Measurements from ENCODE around the gene SAMD14.
A peak's percentile ranks its signal among the peaks of the same experiment; 100 is the strongest.

SAMD14 gene

DNA sequence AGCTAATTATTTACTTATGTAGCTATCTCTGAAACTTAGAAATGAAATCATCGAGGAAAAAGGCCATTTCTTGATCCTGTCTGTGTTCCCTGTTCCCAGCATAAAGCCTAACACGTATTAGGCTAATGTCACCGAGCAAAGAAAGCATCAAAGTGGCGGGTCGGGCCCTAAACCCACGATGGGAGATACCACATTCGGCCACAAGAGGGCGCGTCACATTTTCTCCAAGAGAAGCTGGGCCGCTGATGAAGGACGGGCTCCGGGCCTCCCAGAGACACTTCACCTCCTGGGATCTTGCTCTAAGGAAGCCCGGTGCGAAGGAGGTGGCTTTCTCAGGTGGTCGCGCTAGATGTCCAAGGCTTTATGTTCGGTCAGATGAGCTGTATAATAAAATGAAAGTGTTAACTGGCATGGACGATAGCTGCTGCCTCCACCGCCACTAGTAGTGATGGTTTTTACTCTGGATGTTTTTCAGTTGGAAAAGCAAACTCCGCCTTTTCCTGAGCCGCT is 35.7 kb downstream of the SAMD14 start:
- peak; percentile 89 for DNase-seq

DNA sequence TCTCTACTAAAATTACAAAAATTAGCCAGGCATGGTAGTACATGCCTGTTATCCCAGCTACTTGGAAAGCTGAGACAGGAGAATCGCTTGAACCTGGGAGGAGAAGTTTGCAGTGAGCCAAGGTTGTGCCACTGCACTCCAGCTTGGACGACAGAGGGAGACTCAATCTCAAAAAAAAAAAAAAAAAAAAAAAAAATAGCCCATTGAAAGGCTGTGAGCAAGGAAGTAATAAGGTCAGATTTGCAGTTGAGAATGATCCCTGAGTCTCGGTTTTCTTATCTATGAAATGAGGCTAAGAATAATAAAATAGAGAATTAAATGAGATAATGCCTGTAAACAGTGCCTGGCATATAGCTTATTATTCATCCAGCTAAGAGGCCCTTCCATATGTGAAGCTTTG is 36.2 kb downstream of the SAMD14 start:
- DNase-seq = no peak

DNA sequence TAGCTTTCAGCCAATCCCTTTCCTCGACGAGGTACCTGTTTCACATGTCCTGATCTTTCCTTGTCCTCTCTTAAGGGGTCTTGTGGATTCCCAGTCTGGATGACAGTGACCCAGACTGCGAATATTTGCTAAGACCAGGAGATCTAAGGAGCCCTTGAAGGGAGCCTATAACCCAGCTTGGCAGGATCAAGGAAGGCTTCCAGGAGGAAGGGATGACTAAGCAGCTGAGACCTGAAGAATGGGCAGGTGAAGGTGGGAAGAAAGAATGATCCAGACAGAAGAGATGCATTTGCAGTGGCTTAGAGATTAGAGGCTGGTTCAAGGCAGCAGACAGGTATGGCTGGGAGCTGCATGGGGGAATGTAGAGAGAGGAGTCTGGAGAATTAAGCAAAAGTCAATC is 36.7 kb downstream of the SAMD14 start:
- DNase-seq = no peak

DNA sequence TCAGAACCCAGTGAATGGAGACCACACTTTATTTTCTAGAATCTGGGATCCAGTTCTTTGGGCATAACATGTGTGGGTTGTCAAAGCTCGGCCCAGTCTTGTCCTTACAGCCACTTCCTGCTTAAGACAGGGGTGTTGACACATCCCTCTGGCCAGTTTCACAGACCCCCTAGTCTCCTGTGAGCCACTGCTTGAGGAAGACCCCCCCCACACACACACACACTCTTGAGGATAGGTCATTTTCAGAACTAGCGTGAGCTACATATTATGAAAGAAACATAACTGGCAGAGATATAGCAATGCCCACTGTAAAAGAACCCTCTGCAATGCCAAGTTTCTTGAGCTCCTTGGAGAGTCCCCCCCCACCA is 38.1 kb downstream of the SAMD14 start:
- no peak for DNase-seq

DNA sequence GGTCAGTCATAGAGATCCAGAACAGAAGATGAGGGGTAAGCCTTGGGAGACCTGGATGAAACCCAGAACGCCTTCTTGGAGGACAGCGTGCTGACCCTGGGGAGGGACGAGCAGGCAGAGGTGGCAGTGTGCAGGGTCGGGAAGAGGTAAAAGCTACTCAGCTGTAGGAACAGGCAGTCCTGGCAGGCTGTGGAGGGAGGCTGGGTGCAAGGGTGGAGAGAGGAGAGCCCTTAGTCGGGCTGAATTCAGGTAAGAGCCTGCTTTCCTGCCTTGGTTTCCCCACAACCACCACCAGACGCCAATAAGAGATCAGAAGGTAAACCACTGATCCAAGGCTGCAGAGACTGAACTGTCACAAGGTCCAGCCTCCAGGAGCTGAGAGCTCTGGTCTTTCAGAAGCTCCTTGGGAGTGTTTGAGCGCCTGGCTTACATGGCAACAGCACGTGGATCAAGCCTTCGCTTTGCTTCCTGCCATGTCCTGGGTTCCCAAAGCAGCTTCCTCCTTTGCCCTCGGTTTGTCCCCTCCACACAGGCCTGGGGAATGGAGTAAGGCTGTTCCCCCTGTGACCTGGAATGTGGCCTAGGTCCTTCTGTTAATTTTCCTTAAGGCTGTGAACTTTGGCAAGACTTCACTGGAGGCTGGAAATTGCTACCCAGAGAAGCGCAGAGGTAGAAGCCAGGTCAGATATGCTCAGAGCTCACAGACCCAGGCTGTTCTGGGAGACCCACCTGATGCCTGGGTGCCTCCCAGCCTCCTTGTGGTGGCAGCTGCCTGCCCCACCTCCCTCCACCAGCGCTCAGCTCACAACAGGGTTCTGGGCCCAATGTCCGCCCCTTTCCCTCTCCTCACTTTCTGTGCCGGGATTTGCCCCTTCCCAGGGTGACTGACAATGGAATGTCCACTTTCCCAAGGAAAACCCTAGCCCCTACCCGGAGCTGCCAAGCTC is 38.7 kb downstream of the SAMD14 start:
- no peak for DNase-seq

DNA sequence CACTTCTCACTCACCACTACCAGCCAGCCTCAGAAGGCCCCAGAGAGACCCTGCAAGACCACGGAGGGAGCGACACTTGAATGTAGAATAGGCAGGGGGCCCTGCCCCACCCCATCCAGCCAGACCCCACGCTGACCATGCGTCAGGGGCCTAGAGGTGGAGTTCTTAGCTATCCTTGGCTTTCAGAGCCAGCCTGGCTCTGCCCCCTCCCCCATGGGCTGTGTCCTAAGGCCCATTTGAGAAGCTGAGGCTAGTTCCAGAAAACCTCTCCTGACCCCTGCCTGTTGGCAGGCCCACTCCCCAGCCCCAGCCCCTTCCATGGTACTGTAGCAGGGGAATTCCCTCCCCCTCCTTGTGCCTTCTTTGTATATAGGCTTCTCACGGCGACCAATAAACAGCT is 39.9 kb downstream of the SAMD14 start:
- no peak for DNase-seq

DNA sequence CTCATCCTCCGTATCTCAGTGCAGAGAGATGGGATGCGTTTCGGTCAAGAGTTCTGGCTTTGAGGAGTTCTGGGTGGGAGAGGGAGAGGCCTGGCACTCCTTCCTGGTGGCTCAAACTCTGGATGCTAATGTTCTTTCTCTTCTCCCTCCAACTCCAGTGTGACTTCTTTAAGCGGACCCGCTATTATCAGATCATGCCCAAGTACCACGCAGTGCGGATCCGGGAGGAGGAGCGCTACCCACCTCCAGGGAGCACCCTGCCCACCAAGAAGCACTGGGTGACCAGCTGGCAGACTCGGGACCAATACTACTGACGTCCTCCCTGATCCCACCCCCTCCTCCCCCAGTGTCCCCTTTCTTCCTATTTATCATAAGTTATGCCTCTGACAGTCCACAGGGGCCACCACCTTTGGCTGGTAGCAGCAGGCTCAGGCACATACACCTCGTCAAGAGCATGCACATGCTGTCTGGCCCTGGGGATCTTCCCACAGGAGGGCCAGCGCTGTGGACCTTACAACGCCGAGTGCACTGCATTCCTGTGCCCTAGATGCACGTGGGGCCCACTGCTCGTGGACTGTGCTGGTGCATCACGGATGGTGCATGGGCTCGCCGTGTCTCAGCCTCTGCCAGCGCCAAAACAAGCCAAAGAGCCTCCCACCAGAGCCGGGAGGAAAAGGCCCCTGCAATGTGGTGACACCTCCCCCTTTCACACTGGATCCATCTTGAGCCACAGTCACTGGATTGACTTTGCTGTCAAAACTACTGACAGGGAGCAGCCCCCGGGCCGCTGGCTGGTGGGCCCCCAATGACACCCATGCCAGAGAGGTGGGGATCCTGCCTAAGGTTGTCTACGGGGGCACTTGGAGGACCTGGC is 40.8 kb downstream of the SAMD14 start:
- DNase-seq = no peak

DNA sequence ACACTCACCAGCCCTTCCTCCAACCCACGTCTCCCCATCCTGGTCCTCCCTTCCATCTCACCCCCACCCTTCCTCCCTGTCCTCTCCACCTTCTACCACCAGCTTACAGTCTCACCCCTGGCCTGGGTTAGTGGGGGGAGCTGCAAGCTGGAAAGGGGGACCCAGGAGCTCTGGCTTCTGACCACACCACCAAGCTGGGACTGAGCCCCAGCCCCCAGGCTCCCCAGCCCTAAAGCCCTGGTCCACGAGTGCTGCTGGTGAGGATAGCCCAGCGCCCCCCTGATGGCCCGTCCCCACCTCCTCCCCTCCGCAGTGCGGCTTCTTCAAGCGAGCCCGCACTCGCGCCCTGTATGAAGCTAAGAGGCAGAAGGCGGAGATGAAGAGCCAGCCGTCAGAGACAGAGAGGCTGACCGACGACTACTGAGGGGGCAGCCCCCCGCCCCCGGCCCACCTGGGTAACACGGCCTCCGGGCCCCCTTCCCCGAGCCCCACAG is 42.0 kb downstream of the SAMD14 start:
- DNase-seq = no peak

DNA sequence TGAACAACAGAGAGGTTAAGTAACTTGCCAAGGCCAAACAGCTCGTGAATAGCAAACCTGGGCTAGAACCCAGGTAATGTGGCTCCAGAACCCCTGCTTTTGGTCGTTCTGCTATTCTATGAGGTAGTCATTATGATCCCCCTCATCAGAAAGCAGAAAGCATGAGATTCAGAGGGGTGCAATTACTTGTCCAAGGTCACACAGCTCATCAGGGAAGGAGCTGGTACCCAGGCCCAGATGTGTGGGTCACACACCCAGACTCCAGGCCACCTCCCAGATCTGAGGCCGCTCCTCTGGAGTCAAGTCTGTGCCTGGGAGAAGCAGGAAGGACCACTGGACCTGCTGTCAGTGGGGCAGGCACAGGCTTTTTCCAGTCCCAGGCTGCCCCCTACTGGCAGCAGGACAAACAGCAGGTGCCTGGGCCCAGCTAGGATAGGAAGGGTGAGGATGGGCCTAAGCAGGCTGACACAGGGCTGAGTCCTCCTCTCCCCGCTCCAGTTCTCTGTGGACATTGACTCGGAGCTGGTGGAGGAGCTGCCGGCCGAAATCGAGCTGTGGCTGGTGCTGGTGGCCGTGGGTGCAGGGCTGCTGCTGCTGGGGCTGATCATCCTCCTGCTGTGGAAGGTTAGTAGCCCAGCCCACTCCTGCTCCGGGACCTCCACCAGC is 42.6 kb downstream of the SAMD14 start:
- peak; percentile 80 for DNase-seq

DNA sequence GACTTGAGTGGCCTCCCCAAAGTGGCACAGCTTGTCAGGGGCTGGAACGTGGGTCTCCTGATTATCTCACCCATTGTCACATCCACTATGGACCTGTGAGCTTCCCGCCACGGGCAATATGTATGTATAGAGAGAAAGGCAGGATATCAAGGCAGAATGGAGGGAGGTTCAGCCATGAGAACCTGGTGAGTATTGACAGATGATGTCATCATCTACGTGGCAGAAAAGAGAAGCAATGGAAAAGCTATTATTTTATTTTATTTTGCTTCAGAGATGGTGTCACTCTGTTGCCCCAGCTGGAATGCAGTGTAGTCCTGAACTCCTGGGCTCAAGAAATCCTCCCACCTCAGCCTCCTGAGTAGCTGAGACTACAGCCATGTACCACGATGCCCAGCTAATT is 48.2 kb downstream of the SAMD14 start:
- no peak for DNase-seq

DNA sequence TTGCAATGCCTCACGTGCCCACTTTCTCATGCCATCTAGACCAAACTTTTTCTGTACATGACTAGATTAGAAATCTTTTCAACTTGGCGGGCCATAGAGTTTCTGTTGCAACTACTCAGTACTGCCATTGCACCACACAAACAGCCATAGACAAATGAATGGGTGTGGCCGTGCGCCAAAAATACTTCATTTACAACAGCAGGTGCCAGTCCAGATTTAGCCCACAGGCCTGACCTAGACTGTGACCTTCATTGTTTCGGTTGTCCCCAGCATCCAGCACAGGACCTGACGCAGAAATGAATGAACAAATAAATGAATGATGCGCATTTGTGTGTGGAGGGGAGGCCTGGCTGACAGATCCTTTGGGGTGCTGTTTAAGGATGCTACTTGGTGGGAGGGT is 49.1 kb downstream of the SAMD14 start:
- DNase-seq = no peak

DNA sequence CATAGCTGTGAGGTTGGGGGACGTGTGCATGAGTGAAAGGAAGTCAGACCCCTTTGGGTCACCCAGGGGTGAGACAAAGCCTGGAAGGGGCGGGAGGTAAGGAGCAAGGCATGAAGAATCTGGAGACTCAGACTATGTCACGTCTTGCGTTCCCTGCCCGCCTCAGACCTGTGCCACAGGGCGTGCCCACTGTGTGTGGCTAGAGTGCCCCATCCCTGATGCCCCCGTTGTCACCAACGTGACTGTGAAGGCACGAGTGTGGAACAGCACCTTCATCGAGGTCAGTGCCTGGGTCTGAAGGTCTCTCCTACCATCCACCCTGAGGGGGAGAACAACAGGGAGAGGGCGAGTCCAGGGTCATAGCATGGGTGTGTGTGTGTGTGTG is 49.9 kb downstream of the SAMD14 start:
- no peak for DNase-seq

DNA sequence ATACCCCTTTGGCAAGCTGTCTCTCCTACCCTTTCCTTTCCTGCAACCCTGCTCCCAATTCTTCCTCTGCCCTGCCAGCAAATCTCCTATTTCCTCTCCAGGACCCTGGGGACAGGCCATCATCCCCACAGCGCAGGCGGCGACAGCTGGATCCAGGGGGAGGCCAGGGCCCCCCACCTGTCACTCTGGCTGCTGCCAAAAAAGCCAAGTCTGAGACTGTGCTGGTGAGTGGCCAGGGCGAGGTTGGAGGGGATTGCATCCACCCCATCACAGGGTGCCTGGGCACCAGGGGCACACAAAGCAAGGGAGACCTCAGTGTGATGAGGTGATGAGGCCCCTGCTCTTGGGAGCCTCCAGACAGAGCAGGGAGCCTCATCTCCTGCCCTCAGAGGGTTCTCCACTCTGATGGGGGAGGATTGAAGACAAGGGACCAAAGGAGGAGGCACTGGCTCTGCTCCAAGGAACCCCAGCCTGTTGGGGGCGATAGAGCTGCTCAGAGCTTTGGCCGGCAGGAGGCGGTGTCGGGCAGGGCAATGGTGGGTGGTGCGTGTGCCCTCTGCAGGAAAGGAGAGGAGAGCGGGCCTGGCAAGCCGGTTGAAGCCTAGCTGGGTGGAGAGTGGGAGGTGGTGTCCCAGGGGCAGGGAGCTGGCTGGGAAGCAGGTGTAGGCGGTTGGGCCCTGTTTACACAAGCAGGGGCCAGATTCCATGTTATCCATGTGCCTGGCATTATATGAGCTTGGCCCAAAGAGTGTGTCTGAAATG is 50.4 kb downstream of the SAMD14 start:
- DNase-seq = peak; percentile 26

DNA sequence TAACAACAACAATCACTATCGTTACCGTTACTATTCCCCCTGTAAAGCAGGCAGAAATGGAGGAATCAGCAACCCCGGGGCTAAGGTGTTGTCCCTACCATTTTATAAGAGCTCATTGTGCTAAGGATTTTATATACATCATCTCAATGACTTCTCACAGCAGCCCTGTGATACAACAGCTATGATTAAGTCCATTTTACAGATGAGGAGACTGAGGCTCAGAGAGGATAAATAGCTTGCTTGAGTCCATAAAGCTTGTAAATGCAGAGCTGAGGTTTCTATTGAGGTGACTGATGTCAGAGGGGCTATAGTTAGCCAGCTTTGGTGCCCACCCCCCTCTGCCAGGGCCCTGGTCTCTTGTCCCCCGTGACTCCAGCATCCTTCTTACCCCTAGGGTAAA is 51.5 kb downstream of the SAMD14 start:
- no peak for DNase-seq

DNA sequence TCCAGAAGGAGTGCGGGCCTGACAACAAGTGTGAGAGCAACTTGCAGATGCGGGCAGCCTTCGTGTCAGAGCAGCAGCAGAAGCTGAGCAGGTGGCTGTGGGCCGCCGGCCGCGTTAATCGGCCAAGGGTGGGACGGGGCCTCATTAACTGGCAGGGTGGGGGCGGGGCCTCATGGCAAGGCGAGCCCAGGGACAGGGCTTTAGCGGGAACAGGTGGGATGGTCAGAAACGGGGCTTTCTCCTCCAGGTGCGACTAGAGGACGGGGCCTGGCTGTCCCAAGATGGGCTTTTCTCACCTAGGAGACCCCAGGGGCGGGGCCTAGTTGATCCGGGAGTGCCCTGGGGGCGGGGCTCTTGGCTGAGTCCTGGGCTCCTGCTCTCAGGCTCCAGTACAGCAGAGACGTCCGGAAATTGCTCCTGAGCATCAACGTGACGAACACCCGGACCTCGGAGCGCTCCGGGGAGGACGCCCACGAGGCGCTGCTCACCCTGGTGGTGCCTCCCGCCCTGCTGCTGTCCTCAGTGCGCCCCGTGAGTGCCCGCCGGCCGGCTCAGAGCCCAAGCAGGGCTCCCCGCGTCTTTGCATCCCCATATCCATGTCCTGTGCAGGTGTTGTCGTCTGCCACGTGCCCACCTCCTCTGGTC is 53.2 kb downstream of the SAMD14 start:
- no peak for DNase-seq

DNA sequence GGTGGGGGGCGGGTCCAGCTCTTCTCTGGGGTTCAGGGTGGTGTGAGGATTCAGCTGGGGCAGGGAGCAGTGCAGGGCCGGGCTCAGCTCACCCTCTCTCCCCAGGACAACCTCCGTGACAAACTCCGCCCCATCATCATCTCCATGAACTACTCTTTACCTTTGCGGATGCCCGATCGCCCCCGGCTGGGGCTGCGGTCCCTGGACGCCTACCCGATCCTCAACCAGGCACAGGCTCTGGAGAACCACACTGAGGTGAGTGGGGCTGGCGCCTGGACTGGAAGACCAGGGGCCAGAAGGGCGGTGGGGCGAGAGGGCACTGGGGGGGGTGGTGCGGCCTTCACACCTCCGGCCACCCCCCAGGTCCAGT is 53.8 kb downstream of the SAMD14 start:
- DNase-seq = no peak

DNA sequence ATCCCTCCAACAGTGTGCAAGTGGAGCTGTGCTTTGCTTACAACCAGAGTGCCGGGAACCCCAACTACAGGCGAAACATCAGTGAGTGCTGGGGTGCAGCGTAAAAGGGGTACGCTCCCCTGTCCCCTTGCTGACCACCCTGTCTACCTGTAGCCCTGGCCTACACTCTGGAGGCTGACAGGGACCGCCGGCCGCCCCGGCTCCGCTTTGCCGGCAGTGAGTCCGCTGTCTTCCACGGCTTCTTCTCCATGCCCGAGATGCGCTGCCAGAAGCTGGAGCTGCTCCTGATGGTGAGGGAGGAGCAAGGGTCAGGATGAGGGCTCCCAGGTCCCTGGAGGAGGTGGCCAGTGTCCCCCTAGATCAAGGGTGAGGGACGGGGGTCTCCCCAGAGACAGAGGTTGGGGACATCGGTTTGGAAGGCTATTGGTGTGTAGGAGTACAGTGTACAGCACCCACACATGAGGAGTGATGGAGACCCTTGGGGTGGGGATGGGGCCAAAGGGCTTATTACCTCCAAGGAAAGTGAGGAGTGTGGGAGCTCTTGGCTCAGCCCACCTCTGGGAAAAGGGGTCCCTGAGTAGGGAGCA is 54.4 kb downstream of the SAMD14 start:
- DNase-seq = no peak

DNA sequence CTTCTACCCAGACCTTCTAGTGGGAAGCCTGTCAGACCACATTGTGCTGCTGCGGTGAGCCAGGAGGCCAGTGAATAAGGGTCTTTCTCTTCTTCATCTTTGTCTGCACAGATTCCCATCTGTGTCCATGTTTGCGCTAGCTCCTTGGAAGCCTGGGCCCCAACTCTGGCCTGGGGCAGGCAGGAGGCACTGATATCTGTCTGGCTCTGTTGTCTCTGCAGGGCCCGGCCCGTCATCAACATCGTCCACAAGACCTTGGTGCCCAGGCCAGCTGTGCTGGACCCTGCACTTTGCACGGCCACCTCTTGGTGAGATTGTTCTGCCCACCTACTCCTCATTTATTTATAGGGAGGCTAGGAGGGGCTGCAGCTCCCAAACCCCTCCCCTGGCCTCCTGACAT is 55.7 kb downstream of the SAMD14 start:
- no peak for DNase-seq

DNA sequence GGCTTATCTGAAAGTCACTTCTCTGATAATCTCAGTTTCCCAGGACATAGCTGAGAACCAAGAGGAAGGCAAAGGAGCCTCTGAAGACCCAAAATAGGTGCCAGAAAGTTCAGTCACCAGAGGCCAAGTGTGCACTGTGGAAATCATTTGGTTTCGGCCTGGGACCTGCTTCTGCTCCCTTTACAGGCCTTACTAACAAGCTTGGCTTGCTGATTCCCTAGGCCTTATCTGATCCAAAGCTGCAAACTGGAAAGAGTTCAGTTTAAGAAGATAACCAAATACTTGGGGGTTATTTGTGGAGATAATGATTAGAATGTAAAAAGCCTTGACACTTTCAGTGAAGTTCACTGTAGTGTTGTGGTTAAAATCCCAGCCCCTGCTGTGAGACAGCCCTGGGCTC is 57.0 kb downstream of the SAMD14 start:
- DNase-seq = no peak

DNA sequence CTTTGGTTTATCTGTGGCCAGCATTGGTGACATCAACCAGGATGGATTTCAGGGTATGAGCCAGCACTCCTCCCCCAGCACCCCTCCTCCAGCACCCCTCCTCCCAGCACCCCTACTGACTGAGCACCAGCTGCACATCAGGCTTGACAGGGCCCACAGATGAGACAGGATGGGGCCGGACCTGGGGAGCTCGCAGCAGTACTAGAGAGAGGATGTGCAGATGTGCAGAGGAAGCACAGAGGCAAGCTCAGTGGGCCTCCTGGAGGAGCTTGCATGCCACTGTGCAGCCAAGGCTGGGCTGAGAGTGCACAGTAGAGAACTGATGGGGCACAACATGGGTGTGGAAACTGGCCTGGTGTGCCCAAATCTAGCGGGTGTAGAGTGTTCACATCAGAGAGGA is 57.8 kb downstream of the SAMD14 start:
- no peak for DNase-seq

DNA sequence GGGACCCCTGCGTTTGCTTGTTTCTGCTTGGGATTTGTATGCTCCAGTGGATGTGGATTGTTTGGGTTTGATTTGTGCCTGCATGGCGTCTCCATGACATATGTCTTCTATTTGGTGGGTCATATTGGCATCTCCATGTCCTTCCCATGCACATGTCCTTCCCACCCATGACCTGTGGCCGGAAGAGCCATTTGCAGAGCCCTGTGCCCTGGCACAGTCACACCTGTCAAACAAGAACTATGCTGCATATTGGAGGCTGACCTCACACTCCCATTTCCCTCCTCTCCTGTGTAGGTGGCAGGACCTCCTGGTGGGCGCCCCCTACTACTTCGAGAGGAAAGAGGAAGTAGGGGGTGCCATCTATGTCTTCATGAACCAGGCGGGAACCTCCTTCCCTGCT is 58.3 kb downstream of the SAMD14 start:
- no peak for DNase-seq

All from CD4-positive, alpha-beta T cell treated with Interleukin-21 for 1 hour (primary cell).